ENCODE data around the gene BTBD7.

BTBD7 gene

DNA sequence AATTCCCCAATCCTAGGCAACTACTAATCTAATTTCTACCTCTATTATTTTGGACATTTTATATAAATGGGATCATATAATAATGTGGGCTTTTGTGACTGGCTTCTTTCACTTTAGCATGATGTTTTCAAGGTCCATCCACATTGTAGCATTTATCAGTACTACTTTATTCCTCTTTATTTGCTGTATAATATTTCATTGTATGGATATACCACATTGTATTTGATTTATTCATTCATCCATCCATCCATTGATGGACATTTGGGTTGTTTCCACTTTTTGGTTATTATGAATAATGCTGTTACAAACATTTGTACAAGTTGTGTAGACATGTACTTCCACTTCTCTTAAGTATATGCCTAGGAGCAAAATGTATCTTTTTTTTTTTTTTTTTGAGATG is 17.3 kb downstream of the BTBD7 start:
- no peaks in the 10 kb centered on the region for H3K9me3 ChIP-seq (ENCODE audit: insufficient read depth, low read length)

DNA sequence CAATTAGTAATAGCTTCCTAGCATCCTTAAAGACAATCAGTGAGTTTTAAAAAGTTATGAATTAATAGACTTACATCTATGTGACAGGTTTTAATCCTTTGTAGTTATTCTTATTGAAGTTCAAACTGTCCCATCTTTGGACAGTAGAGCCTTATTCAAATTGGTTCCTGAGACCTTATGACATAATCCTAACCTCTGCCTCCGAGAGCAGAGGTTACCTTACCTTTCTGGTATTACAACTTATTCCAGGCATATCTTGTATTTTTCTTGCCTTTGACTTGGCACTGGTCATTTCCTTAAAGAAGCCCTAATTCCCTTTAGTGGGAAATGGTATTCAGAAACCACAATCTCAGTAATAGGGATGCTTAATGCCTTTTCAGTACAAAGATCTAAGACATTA is 21.8 kb downstream of the BTBD7 start:
- Histone ChIP-seq H3K9me2 (replicated peaks; ENCODE audit: insufficient read depth, low read length) (no peaks in the 10 kb centered on the region), H4K20me1 (ENCODE audit: low read depth, low read length) (peaks cover 11% of the 10 kb centered on the region; the same call in 1 of the 2 replicates), H3F3A (ENCODE audit: insufficient read depth) (peaks cover 6% of the 10 kb centered on the region; the same call in 1 of the 2 replicates), H3K9me3 (ENCODE audit: insufficient read depth, low read length) (no peaks in the 10 kb centered on the region), H3K27me3 (ENCODE audit: low read length) (no peaks in the 10 kb centered on the region), H3K4me3 (ENCODE audit: insufficient read depth, low read length, poor library complexity, severe bottlenecking) (no peak overlapping the region), H3K27ac (ENCODE audit: low read depth, low read length) (no peak overlapping the region), H3K9ac (ENCODE audit: low read length) (no peak overlapping the region), H3K79me2 (ENCODE audit: insufficient read depth, low read length) (peaks cover 82% of the 10 kb centered on the region), H3K36me3 (ENCODE audit: low read length) (0 out of 2 replicates have a peak, but pooled peaks cover 4% of the 10 kb centered on the region), H2AFZ (ENCODE audit: low read depth, low read length, severe bottlenecking) (no peak overlapping the region), H3K4me2 (ENCODE audit: low read depth, low read length, poor library complexity, severe bottlenecking) (no peak overlapping the region)
- TF ChIP-seq EZH2phosphoT487 (conservative IDR thresholded peaks at IDR 0.05; ENCODE audit: low read length) = no peak
- TF ChIP-seq, protein P1, sequence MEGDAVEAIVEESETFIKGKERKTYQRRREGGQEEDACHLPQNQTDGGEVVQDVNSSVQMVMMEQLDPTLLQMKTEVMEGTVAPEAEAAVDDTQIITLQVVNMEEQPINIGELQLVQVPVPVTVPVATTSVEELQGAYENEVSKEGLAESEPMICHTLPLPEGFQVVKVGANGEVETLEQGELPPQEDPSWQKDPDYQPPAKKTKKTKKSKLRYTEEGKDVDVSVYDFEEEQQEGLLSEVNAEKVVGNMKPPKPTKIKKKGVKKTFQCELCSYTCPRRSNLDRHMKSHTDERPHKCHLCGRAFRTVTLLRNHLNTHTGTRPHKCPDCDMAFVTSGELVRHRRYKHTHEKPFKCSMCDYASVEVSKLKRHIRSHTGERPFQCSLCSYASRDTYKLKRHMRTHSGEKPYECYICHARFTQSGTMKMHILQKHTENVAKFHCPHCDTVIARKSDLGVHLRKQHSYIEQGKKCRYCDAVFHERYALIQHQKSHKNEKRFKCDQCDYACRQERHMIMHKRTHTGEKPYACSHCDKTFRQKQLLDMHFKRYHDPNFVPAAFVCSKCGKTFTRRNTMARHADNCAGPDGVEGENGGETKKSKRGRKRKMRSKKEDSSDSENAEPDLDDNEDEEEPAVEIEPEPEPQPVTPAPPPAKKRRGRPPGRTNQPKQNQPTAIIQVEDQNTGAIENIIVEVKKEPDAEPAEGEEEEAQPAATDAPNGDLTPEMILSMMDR (IDR thresholded peaks at IDR 0.05; ENCODE audit: insufficient read depth, low read length, poor library complexity, severe bottlenecking) = no peak

More for the DNA sequence above, 17.3 kb downstream of the BTBD7 start:
- Histone ChIP-seq H3F3A (ENCODE audit: insufficient read depth) (peaks cover 6% of the 10 kb centered on the region; the same call in 1 of the 2 replicates), H3K27ac (ENCODE audit: low read depth, low read length) (no peak overlapping the region), H3K4me3 (ENCODE audit: insufficient read depth, low read length, poor library complexity, severe bottlenecking) (no peak overlapping the region), H3K4me2 (ENCODE audit: low read depth, low read length, poor library complexity, severe bottlenecking) (no peak overlapping the region), H3K27me3 (ENCODE audit: low read length) (no peaks in the 10 kb centered on the region), H3K9me2 (replicated peaks; ENCODE audit: insufficient read depth, low read length) (no peaks in the 10 kb centered on the region), H3K79me2 (ENCODE audit: insufficient read depth, low read length) (peaks cover 88% of the 10 kb centered on the region), H2AFZ (ENCODE audit: low read depth, low read length, severe bottlenecking) (no peak overlapping the region), H3K9ac (ENCODE audit: low read length) (no peak overlapping the region), H3K36me3 (ENCODE audit: low read length) (peaks cover 4% of the 10 kb centered on the region; the same call in 1 of the 2 replicates), H4K20me1 (ENCODE audit: low read depth, low read length) (peaks cover 11% of the 10 kb centered on the region; the same call in 1 of the 2 replicates)
- TF ChIP-seq EZH2phosphoT487 (conservative IDR thresholded peaks at IDR 0.05; ENCODE audit: low read length) = no peak

DNA sequence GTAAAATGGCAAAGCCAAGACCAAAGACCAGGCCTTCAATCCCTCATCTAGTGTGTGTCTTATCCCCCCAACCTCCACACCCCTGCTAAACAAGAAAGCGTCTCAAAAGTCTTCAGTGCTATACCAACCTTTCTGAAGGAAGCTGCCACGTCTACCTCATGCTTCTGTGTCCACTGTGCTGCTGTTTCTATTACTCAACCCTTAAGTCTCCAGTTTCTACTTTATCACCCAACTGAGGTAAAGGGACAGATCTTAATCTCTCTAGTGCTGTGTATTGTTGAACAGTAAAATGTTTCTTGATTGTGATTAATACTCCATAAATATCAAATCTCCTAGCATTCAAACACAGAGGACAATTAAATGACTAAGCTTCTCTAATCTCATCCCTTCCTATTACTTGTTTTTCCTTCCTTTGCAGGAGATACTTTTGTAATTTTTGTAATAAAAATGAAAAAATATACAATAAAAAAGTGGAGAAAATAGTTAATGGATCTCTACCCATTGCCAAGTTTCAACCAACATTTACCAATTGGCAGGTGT is 23.3 kb downstream of the BTBD7 start:
- no peaks in the 10 kb centered on the region for H3K9me2 ChIP-seq (replicated peaks; ENCODE audit: insufficient read depth, low read length)
- no peaks in the 10 kb centered on the region for H3K9me3 ChIP-seq (ENCODE audit: insufficient read depth, low read length)
- no peak overlapping the region for H3K27ac ChIP-seq (ENCODE audit: low read depth, low read length)
- H3K4me2 ChIP-seq (ENCODE audit: low read depth, low read length, poor library complexity, severe bottlenecking) = no peak overlapping the region
- H3K36me3 ChIP-seq (ENCODE audit: low read length) = no peaks in the 10 kb centered on the region
- no peaks in the 10 kb centered on the region for H3K27me3 ChIP-seq (ENCODE audit: low read length)
- H3K4me3 ChIP-seq (ENCODE audit: insufficient read depth, low read length, poor library complexity, severe bottlenecking) = no peak overlapping the region
- no peak overlapping the region for H2AFZ ChIP-seq (ENCODE audit: low read depth, low read length, severe bottlenecking)
- no peak overlapping the region for H3K9ac ChIP-seq (ENCODE audit: low read length)
- peaks cover 12% of the 10 kb centered on the region; the same call in 1 of the 2 replicates for H4K20me1 ChIP-seq (ENCODE audit: low read depth, low read length)
- no peaks in the 10 kb centered on the region; the same call in 1 of the 2 replicates for H3F3A ChIP-seq (ENCODE audit: insufficient read depth)
- peaks cover 84% of the 10 kb centered on the region for H3K79me2 ChIP-seq (ENCODE audit: insufficient read depth, low read length)
- no peak for TF ChIP-seq EZH2phosphoT487 (conservative IDR thresholded peaks at IDR 0.05; ENCODE audit: low read length)
- TF ChIP-seq, protein P1 (IDR thresholded peaks at IDR 0.05; ENCODE audit: insufficient read depth, low read length, poor library complexity, severe bottlenecking) = no peak

DNA sequence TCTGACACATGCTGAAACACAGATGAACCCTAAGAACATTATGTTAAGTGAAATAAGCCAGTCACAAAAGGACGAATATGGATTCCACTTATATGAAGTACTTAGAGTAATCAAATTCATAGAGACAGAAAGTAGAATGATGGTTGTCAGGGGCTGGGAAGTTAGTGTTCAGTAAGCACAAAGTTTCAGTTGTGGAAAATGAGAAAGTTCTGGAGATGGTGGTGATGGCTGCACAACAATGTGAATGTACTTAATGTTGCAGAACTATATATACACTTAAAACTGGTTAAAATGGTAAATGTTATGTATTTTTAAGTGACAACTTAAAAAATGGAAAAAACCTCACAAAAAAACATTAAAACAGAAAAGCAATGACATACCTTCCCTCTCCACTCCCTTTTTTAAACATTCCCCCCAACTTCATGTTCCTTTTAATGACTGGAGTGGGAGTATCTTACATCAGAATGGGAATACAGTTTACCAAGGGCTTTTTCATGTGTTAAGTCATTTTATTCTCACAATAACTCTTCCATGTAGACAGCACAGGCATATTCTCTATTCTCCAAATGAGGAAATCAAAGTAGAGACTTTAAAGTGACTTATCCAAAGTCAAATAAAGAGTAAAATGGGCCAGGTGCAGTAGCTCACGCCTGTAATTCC is 24.0 kb downstream of the BTBD7 start:
- Histone ChIP-seq H3K4me3 (ENCODE audit: insufficient read depth, low read length, poor library complexity, severe bottlenecking) (no peak overlapping the region), H4K20me1 (ENCODE audit: low read depth, low read length) (peaks cover 11% of the 10 kb centered on the region; the same call in 1 of the 2 replicates), H2AFZ (ENCODE audit: low read depth, low read length, severe bottlenecking) (no peak overlapping the region), H3K4me2 (ENCODE audit: low read depth, low read length, poor library complexity, severe bottlenecking) (no peak overlapping the region), H3K27ac (ENCODE audit: low read depth, low read length) (no peak overlapping the region), H3K27me3 (ENCODE audit: low read length) (no peaks in the 10 kb centered on the region), H3K9me3 (ENCODE audit: insufficient read depth, low read length) (no peaks in the 10 kb centered on the region), H3K79me2 (ENCODE audit: insufficient read depth, low read length) (peaks cover 84% of the 10 kb centered on the region), H3K36me3 (ENCODE audit: low read length) (no peaks in the 10 kb centered on the region), H3K9ac (ENCODE audit: low read length) (no peak overlapping the region), H3K9me2 (replicated peaks; ENCODE audit: insufficient read depth, low read length) (no peaks in the 10 kb centered on the region), H3F3A (ENCODE audit: insufficient read depth) (no peaks in the 10 kb centered on the region; the same call in 1 of the 2 replicates)
- TF ChIP-seq EZH2phosphoT487 (conservative IDR thresholded peaks at IDR 0.05; ENCODE audit: low read length) = no peak
- TF ChIP-seq, protein P1 (IDR thresholded peaks at IDR 0.05; ENCODE audit: insufficient read depth, low read length, poor library complexity, severe bottlenecking) = no peak

Measured in SU-DHL-6 (cell line).